ENCODE data around the gene WWOX.

- TF ChIP-seq YY1 (IDR thresholded peaks at IDR 0.05; ENCODE audit: insufficient read depth, insufficient read length) (no peak), ZNF274 (IDR thresholded peaks at IDR 0.05; ENCODE audit: low read depth, low read length) (no peak), SUZ12 (IDR thresholded peaks at IDR 0.05; ENCODE audit: extremely low read depth, insufficient read depth, insufficient read length) (no peak)
Measured at GRCh38 chr16:78667675-78668074, 568.2 kb downstream of the WWOX start.

Data from NT2/D1 (cell line).